Activated T-cell treated with anti-CD3 and anti-CD28 coated beads for 1 hour (primary cell): Measurements from ENCODE around the gene DCXR.

Experiments used
- DNase-seq: peaks from one replicate; pipeline ENCODE4 v3.0.0-alpha.2; 2020; ENCODE audit warnings: low read depth

DCXR gene

DNA sequence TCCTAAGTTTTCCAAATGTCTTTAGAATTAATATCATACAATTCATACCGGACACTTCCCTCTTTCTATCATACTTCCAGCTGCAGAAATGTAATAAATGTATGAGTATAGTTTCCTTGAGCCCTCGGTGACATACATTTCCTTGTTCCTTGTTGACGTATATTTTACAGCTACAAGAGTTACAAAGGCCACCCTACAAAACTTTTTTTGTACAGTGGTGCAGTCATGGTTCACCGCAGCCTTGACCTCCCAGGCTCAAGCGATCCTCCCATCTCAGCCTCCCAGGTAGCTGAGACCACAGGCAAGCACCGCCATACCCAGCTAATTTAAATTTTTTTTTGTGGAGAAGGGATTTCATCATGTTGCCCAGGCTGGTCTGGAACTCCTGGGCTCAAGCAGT is 35.3 kb upstream of the DCXR start:
- DNase-seq: no peak

DNA sequence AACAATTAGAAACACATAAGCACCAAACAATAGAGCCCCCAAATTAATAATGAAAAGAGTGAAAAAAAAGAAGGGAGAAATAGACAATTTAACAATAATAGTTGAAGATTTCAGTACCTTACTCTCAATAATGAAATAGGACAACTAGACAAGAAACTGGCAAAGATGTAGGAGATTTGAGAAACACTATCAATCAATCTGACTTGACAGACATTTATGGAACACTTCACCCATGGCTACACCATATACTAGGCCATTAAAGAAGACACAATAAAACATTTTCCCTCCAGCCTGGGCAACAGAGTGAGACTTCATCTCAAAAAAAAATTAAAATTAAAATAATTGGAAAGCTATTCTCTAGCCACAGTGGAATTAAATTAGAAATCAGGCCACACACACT is 33.1 kb upstream of the DCXR start:
- DNase-seq: no peak

DNA sequence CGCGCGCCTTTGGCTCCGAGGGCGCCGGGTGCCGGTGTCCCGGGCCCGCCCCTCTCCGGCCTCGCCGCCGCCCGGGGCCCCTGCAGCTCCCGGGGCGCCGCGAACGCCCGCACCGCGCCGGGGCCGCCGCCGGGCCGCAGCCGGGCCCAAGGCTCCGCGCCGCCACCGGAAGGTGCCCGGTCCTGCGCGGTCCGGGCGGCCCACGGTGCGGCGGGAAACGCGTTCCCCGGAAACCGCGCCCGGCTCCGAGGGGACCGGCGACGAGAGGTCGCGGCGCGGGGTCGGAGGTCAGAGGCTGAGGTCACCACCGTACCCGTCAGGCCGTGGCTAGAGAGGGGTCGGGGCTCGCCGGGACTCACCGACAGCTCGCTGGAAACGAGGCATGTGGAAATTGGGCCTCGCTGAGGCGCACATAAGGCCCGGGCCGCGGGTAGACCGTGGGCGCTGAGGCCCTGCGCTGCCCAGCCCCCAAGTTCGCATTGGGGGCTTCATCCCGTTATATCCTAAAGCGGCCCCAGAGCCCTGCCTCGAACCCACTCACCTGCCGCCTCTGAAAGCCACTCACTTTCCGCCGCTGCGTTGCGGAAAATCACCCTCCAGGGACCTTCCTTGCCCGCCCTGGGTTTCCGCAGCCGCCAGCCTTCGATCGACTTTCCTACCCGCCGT is 28.3 kb upstream of the DCXR start, which contains the start of gene DUS1L:
Gene DUS1L, minus strand, starts transcription at position 167 of the 666 bp plus-strand sequence. CDS start 745 bp downstream, outside the sequence.
- DNase-seq: peak; percentile 66

DNA sequence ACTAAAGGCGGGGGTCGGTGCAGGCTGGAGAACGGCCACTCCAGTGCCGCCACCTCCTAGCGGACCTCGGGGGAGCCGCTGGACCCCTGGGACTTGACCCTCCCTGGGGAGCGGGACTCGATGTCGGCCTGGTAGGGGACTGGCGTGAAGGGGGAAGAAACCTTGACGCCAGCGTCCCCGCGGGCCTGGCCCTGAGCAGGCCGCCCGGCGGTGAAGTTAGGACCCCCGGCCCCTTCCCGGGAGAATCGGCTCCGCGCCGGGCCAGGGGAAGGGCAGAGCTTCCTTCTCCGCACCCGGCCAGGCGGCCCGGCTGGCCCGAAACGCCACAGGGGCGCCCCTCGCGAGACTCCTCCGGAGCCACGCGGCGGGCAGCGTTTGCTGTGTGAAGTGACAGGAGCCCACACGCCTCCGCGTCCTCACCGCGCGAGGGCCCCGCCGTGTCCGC is 27.7 kb upstream of the DCXR start:
- DNase-seq: no peak

DNA sequence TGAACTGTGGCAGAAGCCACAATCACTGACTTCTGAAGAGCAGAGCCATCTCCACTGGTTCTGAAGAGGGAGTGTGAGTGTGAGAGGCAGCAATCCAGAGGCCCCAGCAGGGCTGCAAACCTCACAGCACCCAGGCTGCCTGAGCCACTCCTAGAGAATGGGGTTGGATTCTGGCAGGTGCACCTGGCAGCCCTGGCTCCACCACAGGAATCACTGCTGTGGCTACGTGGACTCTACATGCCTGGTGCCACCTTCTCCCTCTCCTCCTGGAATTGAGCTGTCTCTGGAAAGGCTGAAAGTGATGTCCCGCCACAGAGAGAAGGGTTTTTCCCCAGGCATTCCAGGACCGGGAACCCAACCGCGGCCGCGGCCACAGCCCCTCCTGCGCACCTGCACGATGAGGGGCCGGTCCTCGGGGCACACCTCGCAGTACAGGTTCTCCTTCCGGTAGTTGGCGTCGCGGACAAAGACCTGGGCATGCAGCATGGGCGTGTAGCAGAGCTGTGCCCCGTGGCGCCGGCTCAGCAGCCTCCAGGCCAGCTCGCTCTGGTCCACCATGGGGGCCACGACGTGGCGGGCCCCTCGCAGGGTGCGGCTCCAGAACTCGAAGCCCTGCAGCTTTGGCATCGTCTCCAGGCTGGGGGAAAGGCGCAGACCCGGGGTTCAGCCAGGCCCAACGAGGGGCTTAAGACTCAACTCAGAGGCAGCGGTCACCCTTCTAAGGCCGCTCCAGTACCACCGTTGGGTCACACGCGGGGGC is 27.1 kb upstream of the DCXR start:
- no peak for DNase-seq

DNA sequence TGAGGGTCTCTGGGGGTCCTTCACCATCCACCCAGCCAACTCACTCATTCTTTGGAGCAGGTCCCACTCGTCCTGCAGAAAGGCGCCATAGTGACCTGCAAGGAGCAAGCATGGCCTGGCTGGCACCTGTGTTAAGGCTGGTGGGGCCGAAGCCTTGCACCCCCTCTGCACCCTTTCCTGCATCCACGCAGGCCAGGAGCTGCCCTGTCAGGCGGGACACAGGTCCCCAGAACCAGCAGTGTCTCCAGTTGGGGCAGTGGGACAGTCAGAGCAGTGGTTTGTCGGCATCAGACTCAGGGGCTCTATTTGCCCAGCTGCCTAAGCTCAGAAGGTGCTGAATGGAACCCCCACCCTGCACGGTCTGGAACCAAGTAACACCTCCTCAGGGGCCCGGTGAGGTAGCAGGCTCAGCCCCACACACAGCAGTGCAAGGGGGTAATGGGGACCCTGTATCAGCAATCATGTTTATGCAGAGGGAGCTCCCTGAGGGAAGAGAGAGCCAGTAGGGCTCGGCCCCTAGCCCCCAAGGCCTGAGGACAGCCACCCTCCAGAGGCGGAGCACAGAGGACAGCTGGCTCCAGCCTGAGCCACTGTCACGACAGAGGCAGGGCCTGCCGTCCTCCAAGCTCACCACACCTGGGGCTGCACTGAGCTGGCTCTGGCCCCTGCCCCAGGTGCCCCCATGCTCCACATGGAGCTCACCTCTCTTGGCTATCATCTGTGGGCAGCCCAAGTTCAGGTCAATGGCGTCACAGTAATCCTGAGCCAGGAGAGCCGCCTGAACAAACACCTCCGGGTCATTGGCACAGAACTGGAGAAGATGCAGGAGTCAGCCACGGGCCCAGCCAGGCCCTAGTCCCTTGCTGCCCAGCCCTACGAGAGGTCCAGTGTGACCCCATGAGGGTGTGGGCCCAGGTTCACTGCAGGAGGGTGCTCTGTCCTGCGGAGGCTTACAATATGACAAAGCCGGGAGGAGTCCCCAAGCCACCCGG is 26.2 kb upstream of the DCXR start:
- DNase-seq: no peak

DNA sequence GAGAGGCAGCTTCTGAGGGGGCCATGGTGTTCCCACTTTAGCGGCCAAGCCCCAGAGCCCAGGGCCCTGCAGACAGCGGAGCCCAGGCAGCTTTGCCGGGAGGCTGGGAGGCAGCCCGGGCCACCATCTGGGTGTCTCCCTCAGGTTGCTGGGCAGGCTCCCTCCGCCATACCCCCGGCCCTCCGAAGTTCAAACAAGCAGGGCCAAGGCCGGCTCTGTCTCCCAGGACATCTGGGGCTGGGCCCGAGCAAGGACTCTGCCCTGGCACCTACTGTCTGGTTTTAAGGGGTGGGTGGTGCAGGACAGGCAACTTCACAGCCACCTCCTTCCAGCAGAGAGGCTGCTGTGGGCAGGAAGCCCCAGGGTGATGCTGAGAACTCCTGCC is 25.5 kb upstream of the DCXR start:
- no peak for DNase-seq

DNA sequence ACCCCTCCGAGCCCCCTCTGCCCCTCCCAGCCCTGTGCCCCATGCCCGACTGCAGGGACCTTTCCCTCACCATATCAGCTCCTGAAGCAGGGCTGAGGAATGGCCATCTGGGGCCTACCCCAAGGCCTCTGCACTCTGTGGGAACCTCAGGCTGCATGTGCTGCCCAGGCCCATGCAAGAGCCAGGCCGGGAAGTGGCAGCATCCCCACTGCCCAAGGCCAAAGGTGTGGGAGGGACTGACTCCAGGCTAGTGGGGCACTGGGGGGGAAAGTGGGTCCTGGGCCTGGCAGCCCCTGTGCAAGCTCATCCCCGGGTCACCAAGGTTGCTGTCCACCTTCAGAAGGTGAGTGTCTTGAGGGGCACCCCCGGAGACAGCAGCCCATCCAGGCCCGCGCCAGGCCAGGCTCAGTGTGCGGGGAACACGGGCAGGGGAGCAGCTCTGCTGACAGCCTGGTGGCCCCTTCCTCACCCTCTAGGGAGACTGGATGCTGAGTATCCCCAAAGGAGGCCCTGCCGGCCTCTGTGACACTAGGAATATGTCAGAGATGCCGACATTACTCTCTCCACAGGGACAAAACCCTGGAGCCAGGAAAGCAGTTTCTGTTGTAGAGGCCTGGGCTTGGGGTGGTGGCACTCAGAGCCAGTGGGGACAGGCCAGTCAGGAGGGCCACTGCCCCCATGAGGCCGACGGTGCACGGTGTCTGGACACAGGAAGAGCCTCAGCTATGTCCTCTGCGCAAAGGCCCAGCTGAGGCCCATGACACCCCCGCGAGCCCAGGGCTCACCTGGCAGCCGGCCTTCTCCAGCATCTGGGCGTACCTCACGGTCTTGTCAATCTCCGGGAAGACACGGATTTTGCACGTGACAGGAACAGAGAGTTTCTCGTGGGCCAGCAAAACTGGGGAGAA is 24.8 kb upstream of the DCXR start:
- no peak for DNase-seq

DNA sequence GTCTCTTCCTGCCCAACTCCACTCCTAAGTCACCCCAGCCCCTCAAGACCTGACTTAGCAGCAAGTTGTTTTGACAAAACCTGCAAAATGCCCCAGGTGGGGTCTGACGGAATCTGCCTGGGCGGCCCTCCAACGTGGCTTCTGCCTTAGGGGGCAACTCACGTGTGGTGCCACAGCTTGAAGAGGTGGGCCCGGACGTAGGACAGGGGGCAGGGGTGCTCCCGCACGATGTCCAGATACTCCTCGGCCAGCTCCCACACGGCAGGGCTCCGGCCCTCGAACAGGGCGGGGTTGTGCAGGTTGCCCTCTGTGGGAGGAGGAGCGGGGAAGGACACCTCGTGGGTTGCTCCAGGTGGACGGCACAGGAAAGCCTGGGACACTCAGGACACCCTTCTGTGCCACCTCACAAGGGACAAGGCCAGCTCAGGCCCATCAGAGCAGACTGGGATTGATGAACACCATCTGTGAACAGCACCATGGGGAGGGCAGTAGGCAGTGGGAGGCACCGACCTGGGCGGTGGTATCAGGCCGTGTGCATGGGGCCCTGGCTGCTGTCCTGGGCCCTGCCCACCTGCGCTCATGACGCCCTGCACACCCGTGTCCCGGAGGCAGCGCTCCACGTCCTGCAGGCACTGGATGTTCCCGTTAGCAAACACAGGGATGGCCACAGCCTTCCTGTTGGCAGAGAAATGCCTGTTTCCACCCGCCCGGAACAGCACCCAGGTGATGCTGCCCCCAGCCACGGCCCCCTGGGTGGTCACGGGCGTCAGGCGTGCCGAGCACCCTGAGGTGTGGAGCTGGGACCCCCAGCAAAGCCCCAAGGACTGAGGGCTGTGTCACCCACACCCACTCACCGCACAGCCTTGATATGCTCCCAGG is 23.8 kb upstream of the DCXR start:
- no peak for DNase-seq

DNA sequence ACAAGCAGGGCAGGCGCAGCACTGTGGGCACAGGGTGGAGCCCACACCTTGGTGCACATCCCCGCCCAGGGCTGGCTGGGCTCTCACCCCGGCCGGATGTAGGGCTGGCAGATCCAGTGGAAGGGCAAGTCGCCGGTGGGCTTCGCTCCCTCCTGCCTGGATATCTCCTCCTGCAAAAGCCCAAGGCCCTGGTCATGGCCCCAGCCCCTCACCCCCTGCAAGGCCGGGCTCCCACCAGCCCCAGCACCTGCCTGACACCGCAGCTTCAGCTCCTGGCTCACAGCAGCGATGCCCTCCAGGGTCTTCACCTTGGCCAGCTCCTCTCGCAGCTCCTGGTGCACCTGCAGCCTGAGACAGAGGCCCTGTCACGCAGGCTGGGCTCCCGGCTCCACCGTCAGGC is 23.1 kb upstream of the DCXR start:
- DNase-seq: no peak

DNA sequence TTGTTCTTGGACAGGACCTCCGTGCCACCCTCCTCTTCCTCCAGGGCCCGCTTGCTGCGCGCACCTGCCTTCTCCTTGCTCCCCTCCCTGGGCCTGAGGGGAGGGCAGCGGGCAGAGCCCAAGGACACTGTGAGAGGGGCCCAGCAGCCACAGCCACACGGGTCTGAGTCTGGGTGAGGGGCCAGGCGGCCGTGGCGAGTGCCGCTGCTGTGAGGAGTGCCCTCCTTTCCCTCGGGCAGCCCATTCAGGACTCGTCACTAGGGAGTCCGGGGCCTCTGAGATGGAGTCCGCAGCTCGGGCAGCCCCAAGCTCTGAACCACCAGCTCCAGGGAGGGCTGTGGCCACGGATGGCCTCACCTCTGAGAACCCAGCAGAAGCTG is 22.5 kb upstream of the DCXR start:
- no peak for DNase-seq

DNA sequence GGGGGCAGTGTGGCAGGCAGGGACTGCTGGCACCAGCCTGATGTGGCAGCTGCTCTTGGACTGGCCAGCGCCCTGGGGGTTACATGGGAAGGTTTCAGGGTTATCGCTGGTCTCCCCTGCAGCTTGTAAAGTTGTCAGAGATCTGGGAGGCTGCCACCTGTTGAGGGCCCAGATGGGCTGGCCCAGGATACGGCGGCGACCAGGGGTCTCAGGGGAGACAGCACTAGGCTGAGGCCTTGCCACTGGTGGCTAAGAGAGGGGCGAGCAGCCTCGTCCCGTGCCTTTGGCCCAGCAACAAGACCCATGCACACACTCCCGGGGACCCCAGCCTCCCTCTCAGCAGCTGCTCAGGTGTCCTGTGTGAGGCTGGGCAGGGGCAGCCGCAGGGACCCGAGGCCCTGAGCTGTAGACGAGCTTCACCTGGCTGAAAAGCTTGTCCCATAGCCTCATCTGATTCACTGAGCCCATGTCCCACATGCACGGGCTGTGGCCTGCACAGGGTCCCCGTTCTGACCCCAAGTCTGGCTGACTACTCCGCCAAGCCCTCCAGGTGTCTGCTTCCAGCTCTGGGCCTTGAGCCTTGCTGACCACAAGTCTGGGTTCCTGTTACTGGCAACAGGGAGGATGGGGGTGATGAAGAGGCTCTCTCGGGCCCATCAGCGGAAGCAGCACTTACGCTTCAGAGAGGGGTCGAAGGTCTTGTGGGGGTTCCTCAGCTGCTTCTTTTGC is 21.9 kb upstream of the DCXR start:
- DNase-seq: no peak

DNA sequence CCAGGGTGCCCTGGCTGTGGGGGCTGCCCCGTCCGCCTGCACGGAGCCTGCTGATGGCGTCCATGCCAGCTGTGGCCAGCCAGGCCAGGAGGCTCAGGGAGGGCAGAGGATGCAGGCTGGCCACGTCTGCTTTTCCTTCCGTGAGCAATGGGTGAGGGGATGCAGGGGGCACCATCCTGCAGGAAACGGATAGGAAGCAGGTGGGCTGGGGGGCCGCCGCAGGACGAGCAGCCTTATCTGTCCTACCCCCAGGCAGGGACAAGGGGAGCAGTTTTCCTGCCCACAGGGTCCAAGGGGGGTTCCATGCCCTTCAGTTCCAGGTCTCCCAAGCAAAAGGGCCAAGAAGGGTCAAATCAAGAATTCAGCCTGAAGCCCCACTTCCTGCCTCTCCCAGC is 21.4 kb upstream of the DCXR start:
- no peak for DNase-seq

DNA sequence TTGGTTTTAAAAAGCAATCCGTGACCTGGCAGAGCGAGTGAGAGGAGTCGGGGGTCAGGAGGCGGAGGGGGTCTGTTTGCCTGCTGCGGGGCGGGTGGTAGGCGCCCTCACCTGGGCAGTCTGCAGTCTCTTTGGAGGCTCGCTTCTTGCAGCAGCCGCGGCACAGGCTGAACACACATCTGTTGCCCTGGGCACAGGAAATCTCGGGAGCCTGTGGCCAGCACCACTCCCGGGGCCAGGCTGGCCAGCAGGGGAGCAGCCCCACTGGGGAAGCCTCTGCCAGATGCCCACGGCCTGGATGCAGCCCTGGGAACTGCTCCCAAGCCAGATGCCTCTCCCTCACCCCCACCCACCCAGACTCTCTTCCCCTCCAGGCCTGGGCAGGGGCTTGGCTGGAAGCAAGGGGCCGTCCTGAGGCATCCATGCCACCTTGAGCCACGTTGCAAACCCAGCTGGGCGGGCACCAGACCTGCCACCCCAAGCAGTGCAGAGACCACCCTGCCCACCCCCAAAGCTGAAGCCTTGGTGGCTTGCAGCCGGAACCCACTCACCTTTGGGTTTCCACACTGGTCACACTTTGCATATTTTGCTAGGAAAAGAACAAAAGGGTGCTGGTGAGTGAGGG is 20.8 kb upstream of the DCXR start:
- no peak for DNase-seq

DNA sequence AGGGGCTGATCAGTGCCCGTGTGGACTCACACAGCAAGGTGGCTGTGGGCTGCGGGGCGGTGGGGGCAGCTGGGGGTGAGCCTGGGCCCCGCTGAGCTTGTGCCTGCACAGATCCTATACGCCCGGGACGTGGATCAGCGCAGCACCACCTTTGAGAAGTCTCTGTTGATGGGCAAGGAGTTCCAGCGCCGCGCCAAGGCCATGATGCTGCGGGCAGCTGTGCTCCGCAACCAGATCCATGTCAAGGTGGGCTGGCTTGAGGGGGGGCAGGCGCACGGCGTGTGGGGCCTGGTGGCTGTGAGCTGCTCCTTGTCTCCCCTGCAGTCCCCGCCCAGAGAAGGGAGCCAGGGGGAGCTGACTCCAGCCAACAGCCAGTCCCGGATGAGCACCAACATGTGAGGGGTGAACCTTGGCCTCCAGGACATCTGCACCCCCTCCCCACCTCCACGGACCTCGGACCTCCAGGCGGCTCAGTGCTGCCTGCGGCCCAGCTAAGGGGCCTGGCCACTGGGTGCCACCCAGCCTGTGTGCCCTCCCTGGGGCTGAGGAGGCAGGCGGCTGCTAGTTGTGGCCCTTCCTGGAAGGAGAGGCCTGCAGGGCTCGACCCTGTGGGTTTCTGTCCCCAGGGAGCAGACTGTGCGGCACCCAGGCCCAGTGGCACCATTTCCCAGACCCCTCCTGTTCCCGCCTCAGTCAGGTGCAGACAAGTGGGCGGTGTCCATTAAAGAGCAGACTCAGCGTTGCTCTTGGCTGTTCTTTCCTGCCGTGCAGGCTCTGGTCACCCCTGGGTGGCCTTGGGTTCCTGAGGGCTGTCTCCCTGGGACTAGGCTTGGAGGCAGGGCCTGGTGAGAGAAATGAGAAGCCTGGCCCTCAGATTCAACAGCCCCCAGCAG is 19.5 kb upstream of the DCXR start:
- DNase-seq: no peak

DNA sequence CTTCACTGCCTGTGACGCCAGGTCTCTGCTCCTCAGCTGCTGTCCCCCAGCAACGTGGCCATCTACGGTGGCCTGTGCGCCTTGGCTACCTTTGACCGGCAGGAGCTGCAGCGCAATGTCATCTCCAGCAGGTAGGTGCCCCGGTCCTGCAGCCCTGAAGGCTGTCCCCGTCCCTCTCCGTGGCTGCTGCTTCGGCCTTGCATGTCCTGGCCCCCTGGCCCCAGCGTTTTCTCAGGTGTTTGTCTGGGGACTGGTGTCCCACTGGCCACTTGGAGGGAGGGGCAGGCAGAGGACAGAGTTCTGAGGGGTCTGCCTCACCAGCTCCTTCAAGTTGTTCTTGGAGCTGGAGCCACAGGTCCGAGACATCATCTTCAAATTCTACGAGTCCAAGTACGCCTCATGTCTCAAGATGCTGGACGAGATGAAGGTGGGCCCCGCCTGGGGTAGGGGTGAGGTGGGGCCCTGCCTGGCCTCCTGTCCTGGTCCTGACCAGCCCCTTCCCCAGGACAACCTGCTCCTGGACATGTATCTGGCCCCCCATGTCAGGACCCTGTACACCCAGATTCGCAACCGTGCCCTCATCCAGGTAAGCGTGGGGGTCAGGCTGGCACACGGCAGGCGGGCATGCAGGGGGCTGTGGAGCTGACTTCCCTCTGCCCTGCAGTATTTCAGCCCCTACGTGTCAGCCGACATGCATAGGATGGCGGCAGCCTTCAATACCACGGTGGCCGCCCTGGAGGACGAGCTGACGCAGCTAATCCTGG is 18.6 kb upstream of the DCXR start:
- DNase-seq: no peak
